GM21737 (cell line): ENCODE results near the gene SAA2.
"Not testable (repeated sequence)": the region's sequence is repeated elsewhere in the genome, so short reads cannot be mapped to it uniquely, and the experiment has no call there.

Source experiments
- ATAC-seq: cut with Tn5 transposase; IDR thresholded peaks from one replicate; pipeline ENCODE4 v1.9.1; 2021; ENCODE audit warnings: mild to moderate bottlenecking, moderate library complexity; ENCODE audit not compliant: unreplicated experiment

Gene SAA2

DNA sequence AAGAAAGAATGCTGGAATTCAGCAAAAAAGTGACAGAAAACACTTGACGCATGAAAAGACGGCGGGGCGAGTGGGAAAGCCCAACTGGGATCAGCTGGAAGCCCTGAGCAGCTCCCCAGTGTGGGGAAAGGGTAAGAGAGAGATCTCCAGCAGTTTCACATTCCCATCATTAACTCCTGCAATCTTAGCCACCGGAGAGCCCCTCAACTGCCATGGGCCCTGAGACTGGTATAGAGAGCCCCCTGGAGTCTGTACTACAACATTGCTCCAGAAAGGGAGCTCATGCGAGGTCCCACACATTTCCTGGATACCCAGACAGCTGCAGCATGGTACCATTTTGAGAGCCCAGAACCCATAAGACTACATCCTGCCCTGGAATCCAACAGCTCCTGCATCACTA, 44.7 kb downstream of the SAA2 start:
- ATAC-seq: no peak

DNA sequence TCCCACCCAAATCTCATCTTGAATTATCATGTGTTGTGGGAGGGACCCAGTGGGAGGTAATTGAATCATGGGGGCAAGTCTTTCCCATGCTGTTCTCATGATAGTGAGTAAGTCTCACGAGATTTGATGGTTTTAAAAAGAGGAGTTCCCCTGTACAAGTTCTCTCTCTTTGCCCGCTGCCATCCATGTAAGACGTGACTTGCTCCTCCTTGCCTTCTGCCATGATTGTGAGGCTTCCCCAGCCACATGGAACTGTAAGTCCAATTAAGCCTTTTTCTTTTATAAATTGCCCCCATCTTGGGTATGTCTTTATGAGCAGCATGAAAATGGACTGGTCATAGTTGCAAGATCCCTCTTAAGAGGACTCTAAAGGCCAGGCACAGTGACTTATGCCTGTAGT, 50.7 kb downstream of the SAA2 start:
- ATAC-seq: not testable (repeated sequence)

DNA sequence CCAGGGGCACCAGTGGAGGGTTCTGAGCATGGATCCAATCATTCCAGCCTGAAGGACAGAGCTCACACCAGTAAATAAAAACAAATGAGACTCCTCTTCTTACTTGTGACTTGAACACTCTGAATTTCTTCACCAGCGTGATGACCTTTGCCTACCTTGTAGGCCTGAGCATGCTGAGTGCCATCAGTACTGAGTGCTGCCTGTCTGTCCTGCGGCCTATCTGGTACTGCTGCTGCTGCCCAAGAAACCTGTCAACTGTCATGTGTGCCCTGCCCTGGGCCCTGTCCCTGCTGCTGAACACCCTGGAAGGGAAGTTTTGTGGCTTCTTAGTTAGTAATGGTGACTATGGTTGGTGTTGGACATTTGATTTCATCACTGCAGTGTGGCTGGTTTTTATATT, 51.9 kb downstream of the SAA2 start:
- no peak for ATAC-seq
